C4-2B (cell line): ENCODE data around the gene IFFO2.

Experiments
- ZFX ChIP-seq: fragments of 450-650 bp; IDR thresholded peaks from 2 replicates; pipeline ENCODE4 v1.6.1; 2017
- TF ChIP-seq, protein P1 (sequence below): fragments of 450-650 bp; conservative IDR thresholded peaks from 2 replicates; pipeline ENCODE4 v1.5.1; 2017; ENCODE audit warnings: mild to moderate bottlenecking

- TF ChIP-seq, protein P1, sequence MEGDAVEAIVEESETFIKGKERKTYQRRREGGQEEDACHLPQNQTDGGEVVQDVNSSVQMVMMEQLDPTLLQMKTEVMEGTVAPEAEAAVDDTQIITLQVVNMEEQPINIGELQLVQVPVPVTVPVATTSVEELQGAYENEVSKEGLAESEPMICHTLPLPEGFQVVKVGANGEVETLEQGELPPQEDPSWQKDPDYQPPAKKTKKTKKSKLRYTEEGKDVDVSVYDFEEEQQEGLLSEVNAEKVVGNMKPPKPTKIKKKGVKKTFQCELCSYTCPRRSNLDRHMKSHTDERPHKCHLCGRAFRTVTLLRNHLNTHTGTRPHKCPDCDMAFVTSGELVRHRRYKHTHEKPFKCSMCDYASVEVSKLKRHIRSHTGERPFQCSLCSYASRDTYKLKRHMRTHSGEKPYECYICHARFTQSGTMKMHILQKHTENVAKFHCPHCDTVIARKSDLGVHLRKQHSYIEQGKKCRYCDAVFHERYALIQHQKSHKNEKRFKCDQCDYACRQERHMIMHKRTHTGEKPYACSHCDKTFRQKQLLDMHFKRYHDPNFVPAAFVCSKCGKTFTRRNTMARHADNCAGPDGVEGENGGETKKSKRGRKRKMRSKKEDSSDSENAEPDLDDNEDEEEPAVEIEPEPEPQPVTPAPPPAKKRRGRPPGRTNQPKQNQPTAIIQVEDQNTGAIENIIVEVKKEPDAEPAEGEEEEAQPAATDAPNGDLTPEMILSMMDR = no peak
- no peak for TF ChIP-seq ZFX
Observed at GRCh38 chr1:18869847-18870594, 86.5 kb downstream of the IFFO2 start.
